WTC11 (cell line): Measurements from ENCODE around the gene CA11.

ENCODE experiments used
- ATF1 ChIP-seq: sonication (generic); formaldehyde crosslinking; IDR thresholded peaks from 2 replicates; pipeline ENCODE4 v1.8.1; 2023; ENCODE audit warnings: mild to moderate bottlenecking, moderate library complexity, missing genetic modification reagents
- ATF3 ChIP-seq: sonication (generic); formaldehyde crosslinking; conservative IDR thresholded peaks from 2 replicates; pipeline ENCODE4 v1.8.1; 2022; ENCODE audit warnings: mild to moderate bottlenecking, missing genetic modification reagents
- CTCF ChIP-seq: fragments of 200-600 bp; IDR thresholded peaks from 2 replicates; pipeline ENCODE4 v1.8.0; 2022; ENCODE audit warnings: antibody characterized with exemption
- NR2C2 ChIP-seq: sonication (generic); formaldehyde crosslinking; IDR thresholded peaks from 2 replicates; pipeline ENCODE4 v1.8.0; 2022; ENCODE audit warnings: mild to moderate bottlenecking, missing genetic modification reagents
- NR3C1 ChIP-seq: sonication (generic); formaldehyde crosslinking; conservative IDR thresholded peaks from 2 replicates; pipeline ENCODE4 v1.8.1; 2023; ENCODE audit warnings: low read depth, mild to moderate bottlenecking, missing genetic modification reagents
- TP53 ChIP-seq: sonication (generic); formaldehyde crosslinking; IDR thresholded peaks from 2 replicates; pipeline ENCODE4 v1.8.1; 2023; ENCODE audit warnings: mild to moderate bottlenecking, missing genetic modification reagents
- ZNF138 ChIP-seq: sonication (generic); formaldehyde crosslinking; conservative IDR thresholded peaks from 2 replicates; pipeline ENCODE4 v1.8.1; 2022; ENCODE audit warnings: mild to moderate bottlenecking, moderate library complexity, missing genetic modification reagents
- ZNF512 ChIP-seq: sonication (generic); formaldehyde crosslinking; IDR thresholded peaks from 2 replicates; pipeline ENCODE4 v1.8.1; 2022; ENCODE audit warnings: missing genetic modification reagents, borderline replicate concordance

GRCh38 chr19:48645620-48646000 lies 377 bp downstream of the CA11 start:
- TF ChIP-seq NR3C1 (CRISPR knock-in tag) (no peak), CTCF (no peak), ZNF138 (CRISPR knock-in tag) (no peak), ATF3 (no peak), ATF1 (CRISPR knock-in tag) (no peak), ZNF512 (no peak), NR2C2 (no peak), TP53 (CRISPR knock-in tag) (no peak)
